Activated T-cell treated with anti-CD3 and anti-CD28 coated beads, Interleukin-2, amount 50 U/mL, for 48 hours (primary cell): Measurements from ENCODE around the gene LRMDA.

Experiments
- DNase-seq, 2 experiments: peaks; one replicate each; pipeline ENCODE4 v3.0.0-alpha.2; 2020

The LRMDA gene

DNA sequence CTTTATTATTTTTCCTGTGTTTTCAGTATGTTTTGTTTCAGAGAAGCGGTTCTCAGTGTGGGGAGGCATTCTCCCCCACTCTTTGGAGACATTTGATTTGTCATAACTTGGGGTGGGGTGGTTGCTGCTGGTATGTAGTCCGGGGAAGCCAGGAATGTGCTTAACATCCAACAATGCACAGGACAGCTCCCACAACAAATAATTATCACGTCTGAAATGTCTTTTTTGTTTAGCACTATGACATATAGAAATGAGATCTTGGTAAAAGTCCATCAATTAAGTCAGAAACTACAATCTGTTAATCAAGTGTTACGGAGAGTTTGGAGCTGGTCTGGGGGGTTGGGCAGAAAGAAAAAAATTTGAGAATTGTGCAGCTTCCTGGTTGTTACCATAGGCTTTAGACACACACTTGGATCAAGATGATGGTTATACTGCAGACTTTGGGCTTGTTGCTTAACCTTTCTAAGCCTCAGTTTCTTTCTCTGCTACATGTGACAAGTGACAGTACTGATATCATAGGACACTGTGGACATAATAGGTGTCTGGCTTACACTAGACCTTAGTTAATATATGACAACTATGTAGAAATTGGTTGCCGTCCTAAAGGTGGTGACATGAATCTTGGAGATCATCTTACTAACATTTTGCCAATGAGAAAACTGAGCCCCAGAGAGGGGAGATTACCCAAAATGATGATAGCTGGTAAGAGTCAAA, 113.7 kb downstream of the LRMDA start:
- DNase-seq = no peak

DNA sequence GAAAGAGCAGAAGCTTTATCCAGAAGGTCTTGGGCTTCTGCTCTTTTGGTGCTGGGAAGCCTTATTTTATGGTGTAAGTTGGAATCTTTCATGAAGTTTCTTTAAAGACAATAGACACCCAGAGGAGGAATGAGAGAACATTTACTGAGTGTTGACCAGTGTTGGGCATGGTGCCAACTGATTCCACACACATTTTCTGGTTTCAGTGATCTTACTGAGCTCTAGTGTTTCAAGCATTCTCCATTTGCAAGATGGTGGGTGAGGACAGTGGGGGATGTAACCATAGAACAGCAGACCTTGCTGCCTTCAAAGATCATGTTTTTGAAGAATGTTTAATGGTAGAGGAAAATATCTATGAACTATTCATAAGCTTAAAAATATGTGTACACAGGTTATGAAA, 114.6 kb downstream of the LRMDA start:
- no peak for DNase-seq

DNA sequence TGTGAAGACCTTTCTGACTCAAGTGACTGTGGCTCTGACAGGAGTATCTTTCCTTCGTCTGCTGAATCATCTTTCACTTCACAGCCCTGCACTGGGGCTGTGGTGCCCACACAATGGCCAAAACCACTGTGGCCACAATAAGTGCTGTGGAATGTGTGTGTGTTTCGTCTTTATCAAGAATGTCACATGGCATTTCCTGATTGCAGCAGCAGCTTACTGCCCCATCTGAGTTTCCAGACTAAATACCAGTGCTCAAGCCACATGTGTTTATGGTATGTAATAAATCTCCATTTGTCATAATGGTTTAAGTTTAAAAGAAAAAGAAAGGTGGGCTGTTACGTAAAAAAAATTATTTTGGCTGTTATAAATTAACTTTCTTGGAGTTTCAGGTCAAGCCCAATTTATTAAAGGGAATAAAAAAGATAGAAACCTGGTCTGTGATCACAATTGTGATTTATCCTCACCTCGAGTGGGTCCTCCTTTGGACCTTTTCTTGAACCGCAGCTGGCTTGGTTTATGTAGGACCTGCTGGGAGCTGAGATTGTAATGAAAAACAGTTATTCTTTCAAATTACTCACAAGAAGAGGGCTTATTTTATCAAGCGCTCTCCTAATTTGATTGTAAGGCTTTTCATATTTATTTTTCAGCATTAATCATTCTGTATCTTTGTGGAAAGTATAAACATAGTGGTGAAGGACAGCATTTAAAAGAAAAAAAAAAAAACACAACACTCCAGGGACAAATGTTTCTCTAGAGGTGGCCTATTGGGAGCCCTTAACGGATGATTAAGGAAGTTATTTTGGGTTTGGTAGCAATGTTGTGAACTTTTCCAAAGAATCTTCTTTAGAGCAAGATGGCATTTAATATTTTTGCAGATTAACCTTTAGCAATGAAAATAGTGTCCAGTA, 116.2 kb downstream of the LRMDA start:
- DNase-seq = no peak

DNA sequence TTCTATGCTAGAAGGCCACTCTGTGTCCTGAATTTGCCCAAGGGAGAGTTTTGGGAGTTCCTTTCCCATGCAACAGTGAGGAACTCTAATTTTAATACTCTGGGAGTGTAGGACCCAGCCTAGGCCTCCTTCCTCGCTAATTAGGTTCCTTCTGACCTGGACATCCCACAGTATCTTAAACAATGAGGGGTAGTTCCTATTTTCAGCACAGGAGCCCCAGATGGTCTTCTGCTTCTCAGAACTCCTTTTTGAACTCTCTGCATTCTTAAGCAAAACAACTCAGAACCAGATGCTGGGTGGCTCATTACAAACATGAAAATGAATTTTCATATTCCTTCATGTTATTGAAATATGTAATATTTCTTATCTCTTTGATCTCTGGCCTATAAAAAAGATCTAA, 116.9 kb downstream of the LRMDA start:
- DNase-seq = no peak

DNA sequence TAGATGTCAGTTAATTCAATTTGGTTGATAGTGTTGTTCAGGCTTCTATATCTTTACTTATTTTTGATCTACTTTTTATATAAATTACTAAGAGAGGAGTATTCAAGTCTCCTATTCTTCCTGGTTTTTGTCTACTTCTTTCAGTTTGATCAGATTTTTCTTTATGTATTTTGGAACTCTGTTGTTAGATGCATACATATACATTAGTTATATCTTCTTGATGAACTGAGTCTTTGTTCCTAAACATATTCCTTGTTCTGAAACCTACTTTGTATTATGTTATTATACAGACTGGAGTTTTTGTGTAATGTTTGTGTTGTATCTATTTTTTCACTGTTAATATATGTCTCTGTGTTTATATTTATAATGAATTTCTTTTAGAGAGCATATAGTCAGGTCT, 118.8 kb downstream of the LRMDA start:
- no peak for DNase-seq

DNA sequence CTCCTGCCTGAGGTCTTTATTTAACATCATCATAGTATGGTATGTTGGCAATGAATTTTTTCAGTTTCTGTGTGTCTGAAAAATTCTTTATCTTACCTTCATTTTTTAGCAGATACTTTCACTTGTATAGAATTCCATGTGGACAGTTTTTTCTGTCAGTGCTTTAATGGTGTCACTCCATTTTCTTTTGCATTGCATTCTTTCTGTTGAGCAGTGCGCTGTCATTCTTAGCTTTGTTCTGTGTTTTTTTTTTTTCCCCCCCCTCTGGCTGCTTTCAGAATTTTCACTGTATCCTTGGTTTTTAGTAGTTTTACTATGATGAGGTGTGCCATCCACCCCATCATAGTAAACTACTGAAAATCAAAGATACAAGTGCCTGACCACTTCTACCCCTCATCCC, 120.7 kb downstream of the LRMDA start:
- DNase-seq = no peak

DNA sequence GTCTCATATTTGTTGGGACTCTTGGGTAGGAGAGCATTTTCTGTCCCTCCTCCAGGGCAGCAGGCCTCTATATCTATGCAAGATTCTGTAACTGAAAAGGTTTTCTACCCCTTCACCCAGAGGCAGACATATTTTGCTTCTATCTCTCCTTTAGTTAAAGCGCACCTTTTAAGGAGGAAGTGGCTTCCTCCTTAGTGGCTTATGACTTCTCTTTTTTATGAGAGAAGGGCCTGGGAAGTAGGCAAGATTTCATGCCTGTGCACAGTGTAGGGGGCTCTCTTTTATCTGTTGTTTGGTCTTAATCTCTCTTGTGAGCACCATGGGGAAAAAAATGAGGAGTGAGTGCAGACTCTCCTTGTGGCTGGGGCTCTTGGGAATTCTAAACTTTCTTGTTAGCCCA, 122.1 kb downstream of the LRMDA start:
- DNase-seq = no peak

DNA sequence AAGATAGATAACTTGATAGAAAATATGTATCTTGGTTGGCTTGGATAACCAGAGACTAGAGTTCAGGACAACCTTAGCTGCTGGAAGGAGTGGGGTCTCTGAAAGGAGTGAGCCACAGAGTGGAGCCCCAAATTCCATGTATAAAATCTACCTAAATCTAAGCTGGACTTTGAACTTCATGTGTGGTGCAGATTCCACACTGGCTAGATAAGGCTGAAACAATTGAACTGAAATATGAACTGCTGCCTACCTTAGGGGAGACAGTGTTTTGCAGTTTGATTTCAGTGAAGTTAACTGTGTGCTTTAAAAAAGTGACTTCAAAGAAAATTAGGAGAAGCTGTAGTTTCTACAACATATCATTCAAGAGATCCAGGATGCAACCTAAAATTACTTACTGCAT, 123.9 kb downstream of the LRMDA start:
- no peak for DNase-seq

DNA sequence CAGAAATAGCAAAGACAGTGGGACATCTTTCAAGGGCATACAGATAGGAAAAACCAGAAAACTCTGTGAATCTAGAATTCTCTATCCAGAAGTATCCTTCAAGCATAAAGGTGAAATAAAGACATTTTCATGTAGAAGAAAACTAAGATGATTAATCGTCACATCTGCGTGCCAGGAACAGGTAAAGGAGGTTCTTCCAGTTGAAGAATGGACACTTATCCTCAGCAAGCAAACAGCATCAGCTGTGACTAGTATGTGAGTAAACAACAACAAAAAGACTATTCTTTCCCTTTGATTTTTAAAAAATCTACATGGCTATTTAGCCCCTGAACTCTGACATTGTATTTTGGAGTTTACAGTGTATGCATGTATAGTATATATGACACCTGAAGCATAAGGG, 124.9 kb downstream of the LRMDA start:
- no peak for DNase-seq

DNA sequence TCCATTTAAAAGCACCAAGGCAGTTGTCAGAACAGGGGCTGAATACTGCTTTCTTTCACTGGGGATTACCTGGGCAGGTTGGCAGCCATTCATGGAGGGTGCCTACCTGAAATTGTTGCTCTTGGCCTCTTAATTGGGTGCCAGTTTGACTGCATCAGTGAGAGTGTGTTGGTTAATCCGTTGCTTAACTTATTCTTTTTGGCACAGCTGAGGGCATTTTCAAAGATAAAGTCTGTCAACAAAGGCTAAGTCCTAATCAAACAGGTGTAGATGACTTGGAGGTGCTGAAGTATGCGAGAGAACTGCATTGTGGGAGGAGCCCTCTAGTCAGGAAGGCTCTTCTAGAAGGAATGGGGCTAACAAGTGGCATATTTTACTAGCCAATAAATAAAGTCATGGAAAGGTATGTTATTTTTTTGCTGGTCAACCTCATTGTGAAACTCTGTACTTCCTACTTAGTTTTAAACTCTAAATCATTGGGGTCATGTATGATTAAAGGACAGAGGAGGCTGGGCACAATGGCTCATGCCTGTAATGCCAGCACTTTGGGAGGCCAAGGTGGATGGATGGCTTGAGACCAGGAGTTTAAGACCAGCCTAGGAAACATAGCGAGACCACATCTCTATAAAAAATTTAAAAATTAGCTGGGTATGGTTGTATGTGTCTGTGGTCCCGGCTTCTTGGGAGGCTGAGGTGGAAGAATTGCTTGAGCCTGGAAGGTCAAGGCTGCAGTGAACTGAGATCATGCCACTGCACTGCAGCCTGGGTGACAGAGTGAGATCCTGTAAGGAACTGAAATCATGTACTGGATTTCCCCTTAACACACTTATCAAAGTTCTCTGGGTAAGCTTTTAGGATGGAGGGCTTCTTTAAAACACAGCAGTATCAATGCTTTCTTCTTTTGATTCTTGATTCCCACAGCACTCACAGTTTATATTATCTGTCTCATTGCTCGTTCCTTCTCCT, 134.1 kb downstream of the LRMDA start:
- no peak for DNase-seq

DNA sequence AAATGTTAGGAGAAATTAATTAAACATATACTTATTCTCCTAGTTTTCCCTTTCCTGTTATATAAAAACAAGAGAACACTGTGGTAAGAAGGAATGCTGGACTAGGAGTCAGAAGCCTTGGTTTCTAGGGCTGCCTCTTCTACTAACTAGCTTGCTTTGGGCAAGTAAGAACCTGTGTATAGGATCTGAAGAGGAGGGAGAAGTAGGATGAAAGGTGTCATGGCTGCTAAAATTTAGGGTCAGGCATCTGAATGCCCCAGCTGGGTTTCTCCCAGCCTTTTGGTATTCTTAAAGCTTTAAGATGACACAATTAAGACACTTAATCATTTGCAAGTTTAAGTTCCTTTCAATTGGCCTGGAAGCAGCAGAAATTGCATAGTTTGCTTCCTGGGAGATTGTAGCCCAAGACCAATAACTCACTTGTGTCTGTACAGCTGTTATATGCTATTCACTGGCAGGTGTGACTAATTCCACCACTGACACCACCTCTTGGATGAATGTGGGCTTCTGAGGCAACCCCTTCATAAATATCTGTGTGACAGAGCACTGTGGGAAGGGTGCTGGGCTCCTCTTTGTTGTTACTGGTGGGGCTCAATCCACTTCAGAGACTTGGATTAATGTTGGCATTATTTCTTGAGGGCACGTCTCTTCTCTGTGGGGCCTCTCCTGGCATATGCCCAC, 137.2 kb downstream of the LRMDA start:
- no peak for DNase-seq

DNA sequence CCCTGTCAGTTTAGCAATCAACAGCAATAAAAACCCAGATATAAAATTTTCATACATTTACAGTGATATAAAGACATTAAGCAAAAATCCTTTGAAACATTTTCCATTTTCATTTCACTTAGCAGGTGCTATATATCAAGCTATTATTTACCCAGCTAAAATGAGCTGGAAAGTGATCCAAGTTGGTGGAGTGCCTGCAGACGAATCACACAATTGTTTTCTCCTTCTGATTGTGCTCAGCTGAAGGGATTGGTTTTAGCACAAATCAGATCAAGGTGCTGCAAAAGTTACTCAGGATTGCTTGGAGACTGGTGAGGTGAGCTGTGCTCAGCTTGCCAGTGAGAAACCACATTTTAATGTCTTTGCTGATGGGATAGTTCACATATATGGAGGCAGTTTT, 138.1 kb downstream of the LRMDA start:
- no peak for DNase-seq

DNA sequence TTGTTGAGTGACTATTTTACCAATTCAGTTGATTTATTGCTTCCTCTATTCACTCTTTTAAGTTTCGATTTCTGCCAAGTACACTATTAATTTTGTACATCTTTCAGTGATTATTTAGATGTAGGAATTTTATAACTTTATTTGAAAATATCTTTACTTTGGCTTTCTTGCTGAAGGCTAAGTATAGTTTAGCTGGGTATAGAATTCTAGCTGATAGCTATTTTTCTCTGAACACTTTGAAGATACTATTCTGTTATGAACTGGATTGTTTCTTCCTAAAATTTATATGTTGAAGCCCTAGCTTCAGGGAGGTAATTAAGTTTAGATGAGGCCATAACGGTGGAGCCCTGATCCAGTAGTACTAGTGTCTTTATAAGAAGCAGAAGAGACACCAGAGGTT, 141.1 kb downstream of the LRMDA start:
- DNase-seq = no peak

DNA sequence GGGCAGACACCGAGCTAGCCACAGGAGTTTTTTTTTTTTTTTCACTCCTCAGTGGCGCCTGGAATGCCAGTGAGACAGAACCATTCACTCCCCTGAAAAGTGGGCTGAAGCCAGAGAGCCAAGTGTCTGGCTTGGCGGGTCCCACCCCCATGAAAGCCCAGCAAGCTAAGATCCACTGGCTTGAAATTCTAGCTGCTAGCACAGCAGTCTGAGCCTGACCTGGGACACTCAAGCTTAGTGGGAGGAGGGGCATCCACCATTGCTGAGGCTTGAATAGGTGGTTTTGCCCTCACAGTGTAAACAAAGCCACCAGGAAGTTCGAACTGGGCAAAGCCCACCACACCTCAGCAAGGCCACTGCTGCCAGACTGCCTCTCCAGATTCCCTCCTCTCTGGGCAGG, 144.5 kb downstream of the LRMDA start:
- DNase-seq = no peak

DNA sequence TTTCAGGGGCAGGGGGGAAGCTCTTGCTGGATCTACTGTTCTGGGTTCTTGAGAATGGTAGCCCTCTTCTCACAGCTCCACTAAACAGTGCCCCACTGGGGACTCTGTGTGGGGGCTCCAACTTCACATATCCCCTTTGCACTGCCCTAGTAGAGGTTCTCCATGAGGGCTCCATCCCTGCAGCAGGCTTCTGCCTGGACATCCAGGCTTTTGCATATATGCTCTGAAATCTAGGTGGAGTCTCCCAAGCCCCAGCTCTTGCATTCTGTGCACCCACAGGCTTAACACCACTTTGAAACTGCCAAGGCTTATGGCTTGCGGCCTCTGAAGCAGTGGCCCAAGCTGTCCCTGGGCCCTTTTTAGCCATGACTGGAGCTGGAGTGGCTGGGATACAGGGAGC, 150.7 kb downstream of the LRMDA start:
- no peak for DNase-seq

DNA sequence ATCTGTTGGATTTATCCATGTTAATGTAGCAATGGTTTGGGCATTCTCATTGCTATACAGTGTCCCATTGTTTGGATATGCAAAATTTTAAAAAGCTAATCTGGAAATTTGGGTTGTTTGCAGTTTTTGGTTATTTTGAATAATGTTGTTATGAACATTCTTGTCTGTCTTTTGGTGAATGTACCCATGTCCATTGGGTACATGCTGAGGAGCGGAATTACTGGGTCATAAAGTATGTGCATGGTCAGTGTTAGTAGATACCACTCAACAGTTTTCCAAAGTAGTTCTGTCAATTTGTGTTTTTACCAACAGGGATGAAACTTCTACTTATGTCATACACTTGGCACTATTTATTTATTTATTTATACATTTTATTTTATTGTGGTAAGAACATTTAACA, 153.9 kb downstream of the LRMDA start:
- no peak for DNase-seq

DNA sequence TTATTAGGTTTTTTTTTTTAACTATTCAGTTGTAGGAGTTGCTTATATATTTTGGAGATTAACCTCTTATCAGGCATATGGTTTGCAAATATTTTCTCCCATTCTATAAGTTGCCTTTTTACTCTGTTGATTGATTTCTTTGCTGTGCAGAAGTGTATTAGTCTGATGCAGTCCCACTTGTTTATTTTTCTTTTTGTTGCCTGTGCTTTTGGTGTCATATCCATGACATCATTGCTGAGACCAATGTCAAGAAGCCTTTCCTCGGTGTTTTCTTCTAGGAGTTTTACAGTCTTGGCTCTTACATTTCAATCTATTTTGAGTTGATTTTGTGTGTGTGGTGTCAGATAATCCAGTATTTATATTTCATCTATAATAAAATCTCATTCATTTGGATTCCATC, 155.4 kb downstream of the LRMDA start:
- DNase-seq = no peak

DNA sequence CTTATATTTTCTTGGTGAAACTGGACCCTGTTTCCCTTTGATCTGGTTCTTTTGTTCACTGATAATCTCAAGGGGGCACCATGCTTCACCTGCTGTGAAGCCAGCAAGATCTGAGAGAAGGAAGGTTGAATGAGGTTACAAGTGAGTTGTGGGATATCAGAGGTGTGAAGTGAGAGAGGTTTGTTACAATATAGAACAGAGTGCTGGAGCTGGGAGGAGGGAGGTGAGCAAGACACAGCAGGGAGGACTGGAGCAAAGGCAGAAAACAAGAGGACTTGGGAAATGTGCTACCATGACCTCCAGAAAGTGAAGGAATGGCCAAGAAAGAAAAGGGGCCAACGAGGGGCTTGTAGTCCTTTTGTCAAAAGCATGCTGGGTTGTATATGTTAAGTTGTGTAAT, 156.6 kb downstream of the LRMDA start:
- DNase-seq = no peak

DNA sequence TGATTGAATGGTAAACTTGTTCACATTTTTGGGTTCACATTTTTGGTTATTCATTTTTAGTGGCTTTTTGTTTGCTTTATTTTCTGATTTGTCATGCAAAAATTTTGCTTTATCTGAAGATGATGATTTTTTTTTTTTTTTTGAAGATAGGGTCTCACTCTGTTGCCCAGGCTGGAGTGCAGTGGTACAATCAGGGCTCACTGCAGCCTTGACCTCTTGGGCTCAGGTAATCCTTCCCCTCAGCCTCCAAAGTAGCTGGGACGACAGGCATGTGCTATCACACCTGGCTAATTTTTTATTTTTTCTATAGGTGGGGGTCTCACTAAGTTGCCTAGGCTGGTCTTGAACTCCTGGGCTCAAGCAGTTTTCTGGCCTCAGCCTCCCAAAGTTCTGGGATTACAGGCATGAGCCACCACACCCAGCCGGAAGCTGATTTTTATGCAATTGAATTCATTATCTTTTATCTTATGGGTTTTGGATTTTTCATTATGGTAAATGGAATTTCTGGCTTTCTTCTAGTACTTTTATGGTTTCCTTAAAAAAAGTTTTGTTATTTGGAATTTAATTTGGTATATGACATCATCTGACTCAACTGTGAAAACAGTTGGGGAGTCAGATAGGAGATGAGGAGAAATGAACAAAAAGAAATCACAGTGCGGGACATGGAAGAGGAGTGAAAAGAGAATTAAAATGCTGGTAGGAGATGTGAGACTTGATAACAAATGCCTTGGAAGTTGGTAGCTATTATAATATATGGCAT, 158.7 kb downstream of the LRMDA start:
- DNase-seq = no peak

DNA sequence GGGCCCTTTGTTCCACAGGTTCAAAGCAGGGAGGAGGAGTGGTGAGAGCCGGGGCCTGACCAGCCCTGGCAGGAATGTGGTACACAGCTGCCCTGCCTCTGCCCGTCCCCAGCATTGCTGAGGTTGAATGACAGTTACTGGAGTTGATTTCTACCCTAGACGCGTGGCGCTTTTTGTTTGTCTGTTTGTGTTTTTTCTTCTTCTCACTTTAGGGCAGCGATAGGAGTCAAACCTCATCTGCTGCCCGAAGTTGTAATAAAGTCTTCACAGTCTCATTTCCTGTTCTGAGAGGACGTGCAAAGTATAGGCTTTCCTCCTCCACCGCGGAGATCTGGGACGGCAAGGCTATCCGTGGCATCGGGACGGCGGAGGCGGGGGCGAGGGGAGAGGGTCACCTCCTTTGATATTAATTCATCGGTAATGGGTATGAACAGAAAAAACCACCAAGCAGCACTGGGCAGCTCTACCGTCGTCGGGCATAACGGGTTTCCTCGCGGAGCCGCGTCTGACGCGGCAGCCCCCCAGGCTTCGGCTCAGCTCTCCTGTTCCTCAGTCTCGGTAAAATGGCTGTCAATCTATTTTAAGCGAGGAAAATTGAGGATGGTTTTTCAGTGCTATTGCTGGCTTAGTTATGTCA, 160.8 kb downstream of the LRMDA start:
- no peak for DNase-seq
